GOT3 (cell line): ENCODE results near the gene GMDS.

Experiments
- DNase-seq: peaks from one replicate; lab custom pipeline; 2025; ENCODE audit warnings: mixed read lengths; lab: John Stamatoyannopoulos, UW

GMDS gene

GRCh38 chr6:1940381-1940780, 305.0 kb downstream of the GMDS start:
- no peak for DNase-seq

GRCh38 chr6:1933292-1933691, 312.1 kb downstream of the GMDS start:
- DNase-seq = no peak

- no peak for DNase-seq
Measured at GRCh38 chr6:1931817-1932216, 313.6 kb downstream of the GMDS start.

- DNase-seq = no peak
Measured at GRCh38 chr6:1930356-1930755, 315.0 kb downstream of the GMDS start.

- DNase-seq = no peak
Measured at GRCh38 chr6:1929931-1930330, 315.5 kb downstream of the GMDS start.

- DNase-seq = no peak
Measured at GRCh38 chr6:1925743-1926430, 319.5 kb downstream of the GMDS start.

GRCh38 chr6:1923449-1923848, 322.0 kb downstream of the GMDS start:
- no peak for DNase-seq

GRCh38 chr6:1917626-1918371, 327.6 kb downstream of the GMDS start:
- DNase-seq = no peak

GRCh38 chr6:1916334-1917070, 328.9 kb downstream of the GMDS start:
- no peak for DNase-seq

- DNase-seq = no peak
Measured at GRCh38 chr6:1915226-1915625, 330.2 kb downstream of the GMDS start.

- DNase-seq = no peak
Measured at GRCh38 chr6:1913577-1913976, 331.8 kb downstream of the GMDS start.

- DNase-seq = no peak
Measured at GRCh38 chr6:1912731-1913130, 332.7 kb downstream of the GMDS start.

GRCh38 chr6:1911474-1911873, 333.9 kb downstream of the GMDS start:
- DNase-seq = no peak

GRCh38 chr6:1910621-1911407, 334.6 kb downstream of the GMDS start:
- no peak for DNase-seq

GRCh38 chr6:1908784-1909183, 336.6 kb downstream of the GMDS start:
- DNase-seq = no peak

GRCh38 chr6:1906609-1907008, 338.8 kb downstream of the GMDS start:
- DNase-seq = no peak

- DNase-seq = no peak
Measured at GRCh38 chr6:1906014-1906413, 339.4 kb downstream of the GMDS start.

- no peak for DNase-seq
Measured at GRCh38 chr6:1904898-1905297, 340.5 kb downstream of the GMDS start.

- DNase-seq = no peak
Measured at GRCh38 chr6:1904466-1904799, 341.0 kb downstream of the GMDS start.

- no peak for DNase-seq
Measured at GRCh38 chr6:1903780-1904465, 341.5 kb downstream of the GMDS start.

- DNase-seq = no peak
Measured at GRCh38 chr6:1901556-1901955, 343.8 kb downstream of the GMDS start.

GRCh38 chr6:1896897-1897296, 348.5 kb downstream of the GMDS start:
- no peak for DNase-seq
